Brain microvascular endothelial cell (primary cell): ENCODE results near the gene RAVER2.
A peak's percentile ranks its signal among the peaks of the same experiment; 100 is the strongest.

ENCODE experiments used
- DNase-seq: peaks from one replicate; pipeline ENCODE4 v3.0.0-alpha.2; 2020
- H3K27ac ChIP-seq: fragments of 250-450 bp; sonication (Bioruptor Pico); 2 replicates; pipeline ENCODE4 v1.5.1; 2020; ENCODE audit warnings: mild to moderate bottlenecking, moderate library complexity
- H3K27me3 ChIP-seq: fragments of 250-450 bp; sonication (Bioruptor Pico); replicated peaks from 2 replicates; pipeline ENCODE4 v1.5.1; 2020; ENCODE audit warnings: mild to moderate bottlenecking
- H3K36me3 ChIP-seq: fragments of 250-450 bp; sonication (Bioruptor Pico); replicated peaks from 2 replicates; pipeline ENCODE4 v1.5.1; 2020; ENCODE audit warnings: mild to moderate bottlenecking
- H3K4me3 ChIP-seq: 2 replicates; pipeline ENCODE4 v1.5.1; 2011; ENCODE audit warnings: low read depth, mild to moderate bottlenecking, control low read depth, low read length, moderate library complexity
- CTCF ChIP-seq: IDR thresholded peaks from 2 replicates; pipeline ENCODE4 v1.5.1; 2011; ENCODE audit warnings: low read depth, mild to moderate bottlenecking, moderate library complexity, low read length, control low read depth, inconsistent platforms; ENCODE audit errors: missing control alignments
- in situ Hi-C: cut with HindIII; loops from 2 replicates; pipeline ENCODE4 v1.10.0; 2017; ENCODE audit warnings: low sequenced_read_pairs, low pct_ligation_motif_present

The RAVER2 gene

GRCh38 chr1:64866689-64867088 is 121.8 kb downstream of the RAVER2 start:
- Histone ChIP-seq H3K4me3 (no peak overlapping the region), H3K27me3 (no peaks in the 10 kb centered on the region), H3K27ac (no peak overlapping the region), H3K36me3 (peaks cover 32% of the 10 kb centered on the region)
- peak; percentile 33 for DNase-seq
- no peak for TF ChIP-seq CTCF
- in situ Hi-C loops, result no loop called here

- no peak for TF ChIP-seq CTCF
- in situ Hi-C loops, result no loop called here
- H3K36me3 ChIP-seq, result peaks cover 38% of the 10 kb centered on the region
- no peaks in the 10 kb centered on the region for H3K27me3 ChIP-seq
- no peak overlapping the region for H3K27ac ChIP-seq
- no peak for DNase-seq
- H3K4me3 ChIP-seq, result no peak overlapping the region
Measured at GRCh38 chr1:64867266-64867665, 122.4 kb downstream of the RAVER2 start.

GRCh38 chr1:64871256-64871655 is 126.4 kb downstream of the RAVER2 start:
- no peak for DNase-seq
- no peak overlapping the region for H3K4me3 ChIP-seq
- H3K27ac ChIP-seq, result no peak overlapping the region
- no peaks in the 10 kb centered on the region for H3K27me3 ChIP-seq
- in situ Hi-C loops, result no loop called here
- no peak for TF ChIP-seq CTCF
- H3K36me3 ChIP-seq, result peaks cover 63% of the 10 kb centered on the region

- Histone ChIP-seq H3K36me3 (peaks cover 61% of the 10 kb centered on the region), H3K27me3 (no peaks in the 10 kb centered on the region), H3K4me3 (no peak overlapping the region), H3K27ac (no peak overlapping the region)
- no peak for TF ChIP-seq CTCF
- in situ Hi-C loops, result no loop called here
- DNase-seq, result no peak
Measured at GRCh38 chr1:64872067-64872466, 127.2 kb downstream of the RAVER2 start.

GRCh38 chr1:64873576-64873975 is 128.7 kb downstream of the RAVER2 start:
- no peak for DNase-seq
- in situ Hi-C loops, result no loop called here
- TF ChIP-seq CTCF, result no peak
- no peak overlapping the region for H3K4me3 ChIP-seq
- no peaks in the 10 kb centered on the region for H3K27me3 ChIP-seq
- H3K36me3 ChIP-seq, result peaks cover 63% of the 10 kb centered on the region
- no peak overlapping the region for H3K27ac ChIP-seq

- Histone ChIP-seq H3K27me3 (no peaks in the 10 kb centered on the region), H3K36me3 (peaks cover 52% of the 10 kb centered on the region), H3K4me3 (no peak overlapping the region), H3K27ac (no peak overlapping the region)
- TF ChIP-seq CTCF, result no peak
- in situ Hi-C loops, result no loop called here
- no peak for DNase-seq
Measured at GRCh38 chr1:64874666-64875065, 129.8 kb downstream of the RAVER2 start.
